Natural killer cell (primary cell): Measurements from ENCODE around the gene ESR2. TPM values are rescaled to one million over a fixed set of nuclear protein-coding genes. Genes with fewer than 3 reads are reported as not detected.

Source experiments
- ATAC-seq, 3 donors: fragments of 150-1000 bp in 2 of 3; fragments of 200-7000 bp in 1 of 3; cut with Tn5 transposase; 1 replicate in 1 of 3; 2 replicates in 2 of 3; pipeline ENCODE4 v1.10.0; 2021; ENCODE audit warnings: mild to moderate bottlenecking in 2 of 3, moderate library complexity in 2 of 3
- DNase-seq, 2 donors: peaks; one replicate each; pipeline versions ENCODE4 v3.0.0 to v3.0.0-alpha.2; 2013 to 2021; ENCODE audit warnings: mixed read lengths in 1 of 2
- H3K27ac ChIP-seq: one replicate; pipeline ENCODE4 v1.5.1; 2013; ENCODE audit warnings: mild to moderate bottlenecking, low read length
- H3K27me3 ChIP-seq: one replicate; pipeline ENCODE4 v1.6.1; 2013; ENCODE audit warnings: low read length; ENCODE audit not compliant: control insufficient read depth, insufficient read depth
- H3K36me3 ChIP-seq: one replicate; pipeline ENCODE4 v1.6.1; 2013; ENCODE audit warnings: low read length; ENCODE audit not compliant: control insufficient read depth, insufficient read depth
- H3K4me1 ChIP-seq: one replicate; pipeline ENCODE4 v1.6.1; 2013; ENCODE audit warnings: low read length; ENCODE audit not compliant: control insufficient read depth, insufficient read depth
- H3K4me3 ChIP-seq: one replicate; pipeline ENCODE4 v1.5.1; 2013; ENCODE audit warnings: low read length
- H3K9me3 ChIP-seq: one replicate; pipeline ENCODE4 v1.6.1; 2013; ENCODE audit warnings: low read length; ENCODE audit not compliant: control insufficient read depth, insufficient read depth
- H3K27ac Mint-ChIP-seq, 2 donors: one replicate each; pipeline ENCODE4 v1.8.0; 2022; ENCODE audit warnings: mild to moderate bottlenecking in 2 of 2, mixed read lengths in 2 of 2, moderate library complexity in 1 of 2
- H3K27me3 Mint-ChIP-seq, 2 donors: one replicate each; pipeline ENCODE4 v1.8.0; 2022; ENCODE audit warnings: low read depth in 2 of 2, mixed read lengths in 2 of 2
- H3K36me3 Mint-ChIP-seq: one replicate; pipeline ENCODE4 v1.8.0; 2022; ENCODE audit warnings: mixed read lengths
- H3K4me1 Mint-ChIP-seq, 2 donors: one replicate each; pipeline ENCODE4 v1.8.0; 2022; ENCODE audit warnings: mixed read lengths in 2 of 2
- H3K4me3 Mint-ChIP-seq: one replicate; pipeline ENCODE4 v1.8.0; 2022; ENCODE audit warnings: mild to moderate bottlenecking, moderate library complexity, mixed read lengths
- H3K9me3 Mint-ChIP-seq, 2 donors: one replicate each; pipeline ENCODE4 v1.8.0; 2022; ENCODE audit warnings: mixed read lengths in 2 of 2
- WGBS: methylation state at CpG from one replicate; pipeline ENCODE4 v1.1.7; 2013; ENCODE audit warnings: missing lambda C conversion rate; ENCODE audit not compliant: insufficient coverage; 5-methylcytosine and 5-hydroxymethylcytosine counted together
- intact Hi-C: fragments of 100-400 bp; cut with micrococcal nuclease; formaldehyde crosslinking; loops from one replicate; pipeline ENCODE4 v1.14.2; 2022
- total RNA-seq, 4 donors: library from RNA; stranded (reverse); fragments of 120-200 nt in 1 of 4; gene quantifications; one replicate each; pipeline versions ENCODE4 v1.2.3 to v1.2.4, GENCODE V29; 2013 to 2022
- TF ChIP-seq, protein P1 (sequence below): fragments of 200-600 bp; IDR thresholded peaks from one replicate; pipeline ENCODE4 v1.8.0; 2022; ENCODE audit warnings: antibody characterized with exemption

ESR2 gene
- total RNA-seq, 3 donors from 2014 or later (not counting 1 experiment from before 2014, with no cell fraction given), result 0.53 TPM; not detected in 2

DNA sequence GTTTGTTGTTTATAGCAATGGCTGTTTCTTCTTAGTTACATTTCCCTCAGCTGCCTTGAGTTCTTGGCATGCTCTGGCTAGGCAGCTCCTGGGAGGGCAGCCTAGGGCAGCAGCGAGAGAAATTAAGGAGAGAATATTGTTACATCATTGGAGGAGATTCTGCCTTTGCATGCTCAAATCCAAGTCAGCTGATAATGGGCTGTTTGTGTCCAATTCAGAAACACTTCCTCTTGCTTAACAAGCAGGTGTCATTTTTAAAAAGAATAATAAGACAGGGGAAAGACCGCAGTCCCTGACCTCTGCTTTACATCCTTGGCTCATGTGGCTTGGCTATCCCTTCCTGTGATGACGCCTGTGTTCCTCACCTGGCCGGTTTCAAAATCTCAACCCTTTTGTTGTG lies 76.9 kb downstream of the ESR2 start:
- Mint-ChIP-seq H3K9me3 (no peaks in the 10 kb centered on the region), H3K36me3 (peaks cover 42% of the 10 kb centered on the region), H3K4me1 (no peaks in the 10 kb centered on the region), H3K27me3 (no peaks in the 10 kb centered on the region), H3K4me3 (no peak overlapping the region), H3K27ac (peak overlapping the region; percentile 43 to 44)
- H3K27me3 ChIP-seq, result no peaks in the 10 kb centered on the region
- H3K9me3 ChIP-seq, result no peaks in the 10 kb centered on the region
- H3K4me1 ChIP-seq, result peaks cover 4% of the 10 kb centered on the region
- DNase-seq (no peak), ATAC-seq (no peak)
- H3K36me3 ChIP-seq, result peaks cover 94% of the 10 kb centered on the region
- no peak overlapping the region for H3K4me3 ChIP-seq
- H3K27ac ChIP-seq, result no peak overlapping the region
- 49% methylated on average over 4 of the region's 4 CpGs for WGBS
- TF ChIP-seq, protein P1, sequence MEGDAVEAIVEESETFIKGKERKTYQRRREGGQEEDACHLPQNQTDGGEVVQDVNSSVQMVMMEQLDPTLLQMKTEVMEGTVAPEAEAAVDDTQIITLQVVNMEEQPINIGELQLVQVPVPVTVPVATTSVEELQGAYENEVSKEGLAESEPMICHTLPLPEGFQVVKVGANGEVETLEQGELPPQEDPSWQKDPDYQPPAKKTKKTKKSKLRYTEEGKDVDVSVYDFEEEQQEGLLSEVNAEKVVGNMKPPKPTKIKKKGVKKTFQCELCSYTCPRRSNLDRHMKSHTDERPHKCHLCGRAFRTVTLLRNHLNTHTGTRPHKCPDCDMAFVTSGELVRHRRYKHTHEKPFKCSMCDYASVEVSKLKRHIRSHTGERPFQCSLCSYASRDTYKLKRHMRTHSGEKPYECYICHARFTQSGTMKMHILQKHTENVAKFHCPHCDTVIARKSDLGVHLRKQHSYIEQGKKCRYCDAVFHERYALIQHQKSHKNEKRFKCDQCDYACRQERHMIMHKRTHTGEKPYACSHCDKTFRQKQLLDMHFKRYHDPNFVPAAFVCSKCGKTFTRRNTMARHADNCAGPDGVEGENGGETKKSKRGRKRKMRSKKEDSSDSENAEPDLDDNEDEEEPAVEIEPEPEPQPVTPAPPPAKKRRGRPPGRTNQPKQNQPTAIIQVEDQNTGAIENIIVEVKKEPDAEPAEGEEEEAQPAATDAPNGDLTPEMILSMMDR, result no peak
- intact Hi-C loops, result no loop called here

DNA sequence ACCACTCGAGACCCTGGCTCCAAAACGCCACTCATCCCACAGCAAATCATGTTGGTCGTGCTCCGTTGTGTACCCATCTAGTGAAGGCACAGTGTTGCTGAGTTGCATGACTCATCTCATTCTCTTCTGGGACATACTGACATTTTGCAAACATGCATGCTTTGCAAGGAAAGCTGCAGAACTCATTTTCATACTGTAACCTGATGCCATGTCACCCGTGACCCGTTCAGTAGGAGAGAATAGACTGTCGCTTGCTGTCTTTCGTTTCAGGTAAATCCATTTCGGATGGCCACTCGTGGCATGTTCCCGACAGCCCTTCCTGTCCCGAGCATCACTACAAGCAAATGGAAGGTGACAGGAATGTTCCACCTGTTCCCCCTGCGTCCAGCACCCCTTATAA lies 78.2 kb downstream of the ESR2 start:
- Histone ChIP-seq H3K4me1 (peaks cover 4% of the 10 kb centered on the region), H3K4me3 (no peak overlapping the region), H3K9me3 (no peaks in the 10 kb centered on the region), H3K27me3 (no peaks in the 10 kb centered on the region), H3K27ac (no peak overlapping the region), H3K36me3 (peaks cover 88% of the 10 kb centered on the region)
- no peaks in the 10 kb centered on the region for H3K27me3 Mint-ChIP-seq
- no peak overlapping the region for H3K4me3 Mint-ChIP-seq
- WGBS, result 95% methylated on average over 13 of the region's 13 CpGs
- ATAC-seq (no peak), DNase-seq (no peak)
- TF ChIP-seq, protein P1, result no peak
- no peak overlapping the region for H3K27ac Mint-ChIP-seq
- intact Hi-C loops, result no loop called here
- no peaks in the 10 kb centered on the region for H3K4me1 Mint-ChIP-seq
- H3K36me3 Mint-ChIP-seq, result peaks cover 42% of the 10 kb centered on the region
- no peaks in the 10 kb centered on the region for H3K9me3 Mint-ChIP-seq

DNA sequence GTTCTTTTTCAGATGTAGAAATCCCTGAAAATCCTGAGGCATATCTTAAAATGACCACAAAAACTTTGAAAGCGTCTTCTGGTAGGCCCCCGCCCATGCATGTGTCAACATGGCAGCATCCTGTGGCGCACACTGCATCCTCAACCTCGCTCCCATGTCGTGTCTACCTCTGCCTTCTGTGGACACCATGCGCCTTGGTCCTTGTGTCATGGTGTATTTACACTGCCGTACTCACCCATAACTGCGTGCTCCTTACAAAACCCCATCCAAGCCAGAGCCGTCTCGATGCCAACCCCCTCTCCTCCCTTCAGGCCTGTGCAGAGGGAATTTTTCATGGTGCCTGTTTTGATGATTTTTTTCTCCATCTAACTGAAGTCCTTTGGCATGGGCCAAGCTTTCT lies 78.9 kb downstream of the ESR2 start:
- Histone ChIP-seq H3K4me3 (no peak overlapping the region), H3K36me3 (peaks cover 84% of the 10 kb centered on the region), H3K27ac (no peak overlapping the region), H3K9me3 (no peaks in the 10 kb centered on the region), H3K27me3 (no peaks in the 10 kb centered on the region), H3K4me1 (peaks cover under 1% of the 10 kb centered on the region)
- DNase-seq, result no peak
- H3K4me1 Mint-ChIP-seq, result no peaks in the 10 kb centered on the region
- intact Hi-C loops, result no loop called here
- no peaks in the 10 kb centered on the region for H3K27me3 Mint-ChIP-seq
- no peaks in the 10 kb centered on the region for H3K9me3 Mint-ChIP-seq
- WGBS, result 96% methylated on average over 10 of the region's 10 CpGs
- no peak overlapping the region for H3K4me3 Mint-ChIP-seq
- H3K36me3 Mint-ChIP-seq, result peaks cover 42% of the 10 kb centered on the region
- H3K27ac Mint-ChIP-seq, result peak overlapping the region in 1 of 2 donors; percentile 41
- ATAC-seq, result no peak
- TF ChIP-seq, protein P1, result no peak

DNA sequence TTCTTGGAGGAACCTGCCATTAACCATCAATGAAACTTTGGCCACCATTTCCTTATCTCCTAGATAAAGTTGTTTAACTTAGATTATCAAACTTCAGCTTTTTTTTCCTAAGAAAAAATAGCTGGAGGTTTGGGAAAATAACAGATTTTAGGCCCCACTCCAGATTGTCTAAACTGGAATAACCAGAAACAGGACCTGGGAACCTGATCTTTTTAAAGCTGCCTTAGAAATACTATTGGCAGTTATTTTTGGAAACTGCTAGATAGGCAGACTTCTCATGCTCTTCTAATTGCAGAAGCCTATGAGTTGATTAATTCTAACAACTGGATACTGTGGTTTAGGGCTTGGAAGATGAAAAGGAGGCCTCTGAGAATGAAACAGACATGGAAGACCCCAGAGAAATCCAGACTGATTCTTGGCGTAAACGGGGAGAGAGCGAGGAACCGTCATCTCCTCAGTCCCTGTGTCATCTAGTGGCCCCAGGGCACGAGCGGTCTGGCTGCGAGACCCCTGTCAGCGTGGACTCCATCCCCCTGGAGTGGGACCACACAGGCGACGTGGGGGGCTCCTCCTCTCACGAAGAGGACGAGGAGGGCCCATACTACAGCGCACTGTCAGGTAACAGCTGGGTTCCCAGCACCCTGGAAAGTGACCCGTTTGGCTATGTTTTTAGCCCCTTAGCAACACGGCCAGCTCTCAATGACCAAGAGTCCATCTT lies 80.2 kb downstream of the ESR2 start:
- Mint-ChIP-seq H3K9me3 (no peaks in the 10 kb centered on the region), H3K4me1 (peaks cover 0 to 3% of the 10 kb centered on the region in 2 donors), H3K4me3 (no peak overlapping the region), H3K27ac (peak overlapping the region in 1 of 2 donors; percentile 48), H3K27me3 (no peaks in the 10 kb centered on the region), H3K36me3 (peaks cover 42% of the 10 kb centered on the region)
- DNase-seq (no peak), ATAC-seq (no peak)
- Histone ChIP-seq H3K9me3 (no peaks in the 10 kb centered on the region), H3K27ac (no peak overlapping the region), H3K36me3 (peaks cover 84% of the 10 kb centered on the region), H3K4me1 (peaks cover 13% of the 10 kb centered on the region), H3K4me3 (no peak overlapping the region), H3K27me3 (no peaks in the 10 kb centered on the region)
- TF ChIP-seq, protein P1, result no peak
- WGBS, result 92% methylated on average over 15 of the region's 15 CpGs
- intact Hi-C loops, result no loop called here
